HG02678 (cell line): Measurements from ENCODE around the gene RPL13.
"Not testable (repeated sequence)": the region's sequence is repeated elsewhere in the genome, so short reads cannot be mapped to it uniquely, and the experiment has no call there.

Experiments used
- ATAC-seq: cut with Tn5 transposase; IDR thresholded peaks from one replicate; pipeline ENCODE4 v1.9.1; 2021; ENCODE audit warnings: mild to moderate bottlenecking, moderate library complexity; ENCODE audit not compliant: unreplicated experiment

The RPL13 gene

GRCh38 chr16:89575247-89576152, 15.0 kb downstream of the RPL13 start, which contains the start of gene CPNE7:
TSS of gene CPNE7 (plus strand) at chr16:89575758. CDS start at chr16:89575898, 140 bp downstream.
- no peak for ATAC-seq

GRCh38 chr16:89576153-89577054, 15.9 kb downstream of the RPL13 start:
- ATAC-seq: no peak

- ATAC-seq: no peak
Observed at GRCh38 chr16:89577055-89577759, 16.7 kb downstream of the RPL13 start.

- ATAC-seq: no peak
Observed at GRCh38 chr16:89579351-89579750, 18.9 kb downstream of the RPL13 start.

GRCh38 chr16:89581045-89581695, 20.7 kb downstream of the RPL13 start:
- ATAC-seq: no peak

GRCh38 chr16:89581861-89582563, 21.5 kb downstream of the RPL13 start:
- no peak for ATAC-seq

- ATAC-seq: no peak
Observed at GRCh38 chr16:89582614-89583196, 22.2 kb downstream of the RPL13 start.

GRCh38 chr16:89583197-89583894, 22.9 kb downstream of the RPL13 start:
- ATAC-seq: no peak

- ATAC-seq: no peak
Observed at GRCh38 chr16:89583895-89584644, 23.6 kb downstream of the RPL13 start.

- no peak for ATAC-seq
Observed at GRCh38 chr16:89584768-89585549, 24.5 kb downstream of the RPL13 start.

- no peak for ATAC-seq
Observed at GRCh38 chr16:89586218-89586617, 25.7 kb downstream of the RPL13 start.

- ATAC-seq: no peak
Observed at GRCh38 chr16:89586853-89587252, 26.4 kb downstream of the RPL13 start.

- not testable (repeated sequence) for ATAC-seq
Observed at GRCh38 chr16:89587676-89588075, 27.2 kb downstream of the RPL13 start.

GRCh38 chr16:89588413-89589109, 28.1 kb downstream of the RPL13 start:
- no peak for ATAC-seq

GRCh38 chr16:89589241-89589926, 28.9 kb downstream of the RPL13 start:
- ATAC-seq: no peak

GRCh38 chr16:89593841-89594240, 33.4 kb downstream of the RPL13 start:
- ATAC-seq: no peak
